Uterus (tissue), 4 donors: ENCODE data around the gene CCDC136. TPM values are rescaled to one million over a fixed set of nuclear protein-coding genes. Genes with fewer than 3 reads are reported as not detected.

Experiments used
- DNase-seq, 2 donors: peaks; one replicate each; pipeline ENCODE4 v3.0.0-alpha.2; 2019 to 2020
- H3K27ac ChIP-seq, 2 donors: fragments of 200-600 bp; sonication (generic); 1 replicate in 1 of 2; 2 replicates in 1 of 2; pipeline ENCODE4 v1.5.1; 2016 to 2018
- H3K27me3 ChIP-seq, 2 donors: fragments of 200-600 bp; sonication (generic); one replicate each; pipeline ENCODE4 v1.5.1; 2018 to 2019; ENCODE audit warnings: control low read depth in 1 of 2
- H3K36me3 ChIP-seq, 2 donors: fragments of 200-600 bp; sonication (generic); one replicate each; pipeline ENCODE4 v1.5.1; 2019; ENCODE audit warnings: control low read depth in 1 of 2
- H3K4me1 ChIP-seq, 2 donors: fragments of 200-600 bp; sonication (generic); one replicate each; pipeline ENCODE4 v1.5.1; 2018 to 2019; ENCODE audit warnings: control low read depth in 1 of 2
- H3K4me3 ChIP-seq, 2 donors: fragments of 200-600 bp; sonication (generic); 1 replicate in 1 of 2; 2 replicates in 1 of 2; pipeline ENCODE4 v1.5.1; 2018 to 2019; ENCODE audit warnings: mild to moderate bottlenecking in 1 of 2
- H3K9me3 ChIP-seq, 2 donors: fragments of 200-600 bp; sonication (generic); one replicate each; pipeline ENCODE4 v1.5.1; 2019; ENCODE audit warnings: control low read depth in 1 of 2
- CTCF ChIP-seq, 4 experiments: fragments of 200-600 bp in 2 of 4; fragments of 450-650 bp in 2 of 4; sonication (generic) in 2 of 4; IDR thresholded peaks; one replicate each; pipeline ENCODE4 v1.5.1; 2016 to 2019; ENCODE audit warnings: antibody characterized with exemption in 4 of 4, mild to moderate bottlenecking in 2 of 4, moderate library complexity in 1 of 4
- POLR2A ChIP-seq, 2 donors: fragments of 450-650 bp; IDR thresholded peaks; one replicate each; pipeline ENCODE4 v1.6.1; 2016; ENCODE audit warnings: antibody characterized with exemption in 2 of 2, mild to moderate bottlenecking in 1 of 2, moderate library complexity in 1 of 2
- intact Hi-C: fragments of 100-400 bp; cut with DNase I; formaldehyde crosslinking; loops from one replicate; pipeline ENCODE4 v1.15.1; 2023; ENCODE audit warnings: low total_unique reads
- total RNA-seq, 4 donors: library from RNA; depleted of rRNA in 3 of 4; stranded (reverse); fragments of >200 nt in 3 of 4; gene quantifications; one replicate each; pipeline versions ENCODE4 v1.1.0 to v1.2.4, GENCODE V29; 2014 to 2023
- donor health status: DM: yes; HTN: yes; CAD: no.

CCDC136 gene
- total RNA-seq, 4 donors from 2014 or later = 11.5 to 26.4 (median 14.8) TPM

GRCh38 chr7:128757203-128757602 lies 34.6 kb upstream of the CCDC136 start:
- Histone ChIP-seq H3K36me3 (no peaks in the 10 kb centered on the region), H3K27me3 (no peaks in the 10 kb centered on the region), H3K4me1 (peaks cover 0 to 3% of the 10 kb centered on the region in 2 donors), H3K4me3 (no peak overlapping the region), H3K27ac (peak overlapping the region; percentile 73 to 81), H3K9me3 (no peaks in the 10 kb centered on the region)
- intact Hi-C loops = no loop called here
- no peak for DNase-seq
- TF ChIP-seq POLR2A (IDR thresholded peaks at IDR 0.05) (no peak), CTCF (IDR thresholded peaks at IDR 0.05) (no peak)

GRCh38 chr7:128758553-128758952 lies 33.2 kb upstream of the CCDC136 start:
- H3K9me3 ChIP-seq = no peaks in the 10 kb centered on the region
- peak overlapping the region in 1 of 2 donors; percentile 81 for H3K27ac ChIP-seq
- no peaks in the 10 kb centered on the region for H3K27me3 ChIP-seq
- H3K4me1 ChIP-seq = peaks cover 0 to 3% of the 10 kb centered on the region in 2 donors
- H3K36me3 ChIP-seq = no peaks in the 10 kb centered on the region
- TF ChIP-seq POLR2A (IDR thresholded peaks at IDR 0.05) (no peak), CTCF (IDR thresholded peaks at IDR 0.05) (no peak)
- intact Hi-C loops = no loop called here
- no peak overlapping the region for H3K4me3 ChIP-seq
- no peak for DNase-seq

DNA sequence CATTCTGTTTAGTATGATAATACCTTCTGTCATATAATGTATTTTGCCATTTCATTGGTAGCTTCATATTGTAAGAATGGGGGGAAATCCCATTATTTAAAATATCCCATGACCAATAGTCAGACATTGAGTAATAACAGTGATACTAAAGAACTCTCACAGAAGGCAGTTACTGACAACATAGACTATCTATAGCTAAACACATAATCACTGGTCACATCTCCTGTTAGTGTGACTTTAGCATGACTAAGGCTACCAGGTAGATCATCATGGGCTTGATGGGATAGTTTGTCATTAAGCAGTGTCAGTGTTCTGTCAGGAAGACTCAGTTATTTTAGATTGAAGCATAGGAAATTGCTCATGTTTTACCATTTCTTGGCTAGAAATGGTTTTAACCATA lies 32.5 kb upstream of the CCDC136 start:
- Histone ChIP-seq H3K36me3 (no peaks in the 10 kb centered on the region), H3K27me3 (no peaks in the 10 kb centered on the region), H3K9me3 (no peaks in the 10 kb centered on the region), H3K4me1 (peaks cover 0 to 3% of the 10 kb centered on the region in 2 donors), H3K27ac (no peak overlapping the region), H3K4me3 (no peak overlapping the region)
- intact Hi-C loops = no loop called here
- DNase-seq = no peak
- no peak for TF ChIP-seq POLR2A (IDR thresholded peaks at IDR 0.05)
- TF ChIP-seq CTCF (IDR thresholded peaks at IDR 0.05) = no peak

DNA sequence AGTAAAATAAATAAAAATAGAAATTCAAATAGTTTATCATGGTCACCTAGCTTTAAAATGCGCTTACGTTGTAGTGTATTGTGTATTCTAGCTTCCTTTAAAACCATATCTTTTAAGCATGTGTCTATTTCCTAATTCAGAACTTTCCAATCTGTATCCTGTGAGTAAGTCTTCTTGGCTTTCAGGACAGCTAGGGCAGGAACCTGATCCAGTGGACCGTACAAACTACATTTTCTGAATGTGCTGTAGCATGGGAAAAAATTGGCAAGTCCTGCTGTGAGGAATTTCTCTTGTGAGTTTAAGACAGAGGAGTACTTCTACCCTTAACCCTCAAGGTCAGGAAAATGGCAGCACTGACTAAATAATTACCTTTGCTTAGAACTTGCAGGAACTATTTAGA lies 28.2 kb upstream of the CCDC136 start:
- DNase-seq = no peak
- no peaks in the 10 kb centered on the region for H3K36me3 ChIP-seq

More for the DNA sequence above, 28.2 kb upstream of the CCDC136 start:
- intact Hi-C loops = no loop called here
- Histone ChIP-seq H3K27ac (no peak overlapping the region), H3K27me3 (no peaks in the 10 kb centered on the region), H3K9me3 (no peaks in the 10 kb centered on the region), H3K4me3 (no peak overlapping the region), H3K4me1 (no peaks in the 10 kb centered on the region)
- TF ChIP-seq CTCF (IDR thresholded peaks at IDR 0.05) = no peak
- no peak for TF ChIP-seq POLR2A (IDR thresholded peaks at IDR 0.05)
